Fibroblast of skin of right biceps (primary cell): ENCODE data around the gene MYO1A.

Experiments
- DNase-seq: peaks from one replicate; pipeline ENCODE4 v3.0.0-alpha.2; 2013

The MYO1A gene

GRCh38 chr12:57012600-57013465 is 37.1 kb downstream of the MYO1A start:
- DNase-seq, result no peak

- no peak for DNase-seq
Measured at GRCh38 chr12:57011438-57012424, 38.2 kb downstream of the MYO1A start.

- DNase-seq, result no peak
Measured at GRCh38 chr12:57010627-57011247, 39.2 kb downstream of the MYO1A start.

GRCh38 chr12:57009949-57010626 is 39.8 kb downstream of the MYO1A start:
- DNase-seq, result no peak

- DNase-seq, result peak; percentile 61
Measured at GRCh38 chr12:57008178-57008577, 41.8 kb downstream of the MYO1A start.

GRCh38 chr12:57006809-57007475 is 43.0 kb downstream of the MYO1A start:
- DNase-seq, result no peak

GRCh38 chr12:57005980-57006808 is 43.7 kb downstream of the MYO1A start, which contains the start of gene ZBTB39:
ZBTB39 (minus strand) TSS chr12:57006546; CDS start chr12:57004917, 1,629 bp downstream.
- DNase-seq, result peak; percentile 73

GRCh38 chr12:57004651-57005050 is 45.3 kb downstream of the MYO1A start:
- no peak for DNase-seq

GRCh38 chr12:57003395-57003794 is 46.5 kb downstream of the MYO1A start:
- no peak for DNase-seq

GRCh38 chr12:57001448-57001906 is 48.5 kb downstream of the MYO1A start:
- DNase-seq, result peak; percentile 50

GRCh38 chr12:57000393-57000792 is 49.5 kb downstream of the MYO1A start:
- no peak for DNase-seq

- DNase-seq, result no peak
Measured at GRCh38 chr12:56999456-56999855, 50.5 kb downstream of the MYO1A start.

GRCh38 chr12:56998981-56999380 is 50.9 kb downstream of the MYO1A start:
- no peak for DNase-seq

- no peak for DNase-seq
Measured at GRCh38 chr12:56998316-56998715, 51.6 kb downstream of the MYO1A start.

- no peak for DNase-seq
Measured at GRCh38 chr12:56996793-56997545, 53.0 kb downstream of the MYO1A start.

GRCh38 chr12:56995930-56996496 is 53.9 kb downstream of the MYO1A start:
- no peak for DNase-seq

- no peak for DNase-seq
Measured at GRCh38 chr12:56995201-56995929, 54.6 kb downstream of the MYO1A start.

GRCh38 chr12:56994231-56994746 is 55.6 kb downstream of the MYO1A start:
- no peak for DNase-seq

GRCh38 chr12:56993346-56993745 is 56.6 kb downstream of the MYO1A start:
- DNase-seq, result no peak
